K562 (cell line): ENCODE results near the gene UCK1. TPM values are rescaled to one million over a fixed set of nuclear protein-coding genes. Genes with fewer than 3 reads are reported as not detected.

Experiments used
- ATAC-seq: fragments of 200-7000 bp; cut with Tn5 transposase; 3 replicates; pipeline ENCODE4 v1.9.1; 2020; ENCODE audit warnings: moderate library complexity
- BruUV-seq: library from RNA; stranded (reverse); fragments of 400-500 nt; replicated peaks from 2 replicates; lab custom pipeline; 2021; lab: Mats Ljungman, UMichigan
- CTCF ChIA-PET: fragments of 300-600 bp; formaldehyde crosslinking; extraction: SDS; loops from one replicate; lab custom pipeline; 2021; ENCODE audit warnings: low intra/inter-chr PET ratio; lab: Yijun Ruan, JAX
- POLR2A ChIA-PET: fragments of 300-600, 350-650 bp; sonication (Branson Sonifier 250); formaldehyde crosslinking; extraction: SDS; loops from one replicate; lab custom pipeline; 2021; ENCODE audit warnings: antibody characterized with exemption, inconsistent platforms; lab: Yijun Ruan, JAX
- DNase-seq, 4 experiments: peaks; one replicate each; pipeline versions ENCODE4 v3.0.0 to v3.0.0-alpha.2; 2011 to 2018; ENCODE audit warnings: low spot score in 3 of 4, mixed read lengths in 3 of 4; ENCODE audit errors: extremely low read depth in 1 of 4
- FAIRE-seq: peaks from 2 replicates; lab custom pipeline; 2011; peaks lifted over from hg19 to GRCh38; lab: Jason Lieb, UNC
- H2AFZ ChIP-seq: 2 replicates; pipeline ENCODE4 v1.6.0; 2011; ENCODE audit warnings: low read depth, low read length, control low read depth, inconsistent platforms
- H3K27ac ChIP-seq: fragments of 200-600 bp; 3 replicates; pipeline ENCODE4 v1.8.0; 2011; ENCODE audit warnings: low read depth, mild to moderate bottlenecking, control low read depth, inconsistent platforms, low read length, moderate library complexity, mixed read lengths; ENCODE audit errors: extremely low read depth
- H3K27me3 ChIP-seq, 2 experiments: fragments of 300-600 bp in 1 of 2; 2 replicates in 1 of 2; 3 replicates in 1 of 2; pipeline versions ENCODE4 v1.6.0 to v1.8.0; 2011; ENCODE audit warnings: inconsistent platforms in 2 of 2, low read length in 2 of 2, mild to moderate bottlenecking in 1 of 2, mixed read lengths in 1 of 2, moderate library complexity in 1 of 2; ENCODE audit not compliant: control insufficient read depth in 2 of 2, insufficient read depth in 2 of 2
- H3K36me3 ChIP-seq: fragments of 300-600 bp; 3 replicates; pipeline ENCODE4 v1.8.0; 2011; ENCODE audit warnings: mild to moderate bottlenecking, low read length, inconsistent platforms; ENCODE audit not compliant: control insufficient read depth, insufficient read depth
- H3K4me1 ChIP-seq, 2 experiments: fragments of 200-600 bp in 1 of 2; replicated peaks in 1 of 2; 2 replicates in 1 of 2; 3 replicates in 1 of 2; pipeline versions ENCODE4 v1.5.1 to v1.8.0; 2011; ENCODE audit warnings: inconsistent platforms in 2 of 2, low read length in 2 of 2, mild to moderate bottlenecking in 1 of 2, mixed read lengths in 1 of 2, moderate library complexity in 1 of 2; ENCODE audit not compliant: control insufficient read depth in 2 of 2, insufficient read depth in 2 of 2
- H3K4me2 ChIP-seq: 2 replicates; pipeline ENCODE4 v1.6.1; 2011; ENCODE audit warnings: low read length, control low read depth, inconsistent platforms, mixed read lengths; ENCODE audit not compliant: insufficient read depth
- H3K4me3 ChIP-seq: fragments of 200-600 bp; sonication (generic), shearing (Covaris generic); 2 replicates; pipeline ENCODE4 v1.5.1; 2016; ENCODE audit warnings: control low read depth, inconsistent platforms
- H3K79me2 ChIP-seq: fragments of 200-600 bp; 3 replicates; pipeline ENCODE4 v1.8.0; 2011; ENCODE audit warnings: low read length, inconsistent platforms; ENCODE audit not compliant: control insufficient read depth, insufficient read depth
- H3K9ac ChIP-seq, 2 experiments: 2 replicates each; pipeline versions ENCODE4 v1.6.0 to v1.6.1; 2011; ENCODE audit warnings: low read depth in 2 of 2, low read length in 2 of 2, control low read depth in 1 of 2, inconsistent platforms in 1 of 2, mild to moderate bottlenecking in 1 of 2, mixed read lengths in 1 of 2; ENCODE audit not compliant: insufficient read depth in 1 of 2
- H3K9me1 ChIP-seq: one replicate; pipeline ENCODE4 v1.6.0; 2011; ENCODE audit warnings: inconsistent platforms, mild to moderate bottlenecking, low read length, moderate library complexity; ENCODE audit not compliant: control insufficient read depth, insufficient read depth
- H3K9me3 ChIP-seq: replicated peaks from 2 replicates; pipeline ENCODE4 v1.5.1; 2011; ENCODE audit warnings: low read depth, low read length, inconsistent platforms; ENCODE audit not compliant: control insufficient read depth, insufficient read depth
- H4K20me1 ChIP-seq: replicated peaks from 2 replicates; pipeline ENCODE4 v1.6.1; 2011; ENCODE audit warnings: low read length, inconsistent platforms, mixed read lengths; ENCODE audit not compliant: control insufficient read depth, insufficient read depth
- ATF7 ChIP-seq: fragments of 450-650 bp; IDR thresholded peaks from 2 replicates; pipeline ENCODE4 v1.7.1; 2014; ENCODE audit warnings: mild to moderate bottlenecking, moderate library complexity
- BMI1 ChIP-seq: fragments of 150-350 bp; IDR thresholded peaks from 2 replicates; pipeline ENCODE4 v1.6.1; 2014; ENCODE audit warnings: low read length
- CBFB ChIP-seq: sonication (generic); formaldehyde crosslinking; IDR thresholded peaks from 2 replicates; pipeline ENCODE4 v1.4.0; 2020; ENCODE audit warnings: mild to moderate bottlenecking, missing genetic modification reagents
- COPS2 ChIP-seq: fragments of 450-650 bp; conservative IDR thresholded peaks from 2 replicates; pipeline ENCODE4 v1.6.1; 2016; ENCODE audit warnings: mild to moderate bottlenecking, moderate library complexity
- FOXJ2 ChIP-seq: fragments of 200-800 bp; sonication (Bioruptor generic); IDR thresholded peaks from 2 replicates; pipeline ENCODE4 v1.6.1; 2016; ENCODE audit warnings: missing genetic modification characterization, missing compliant biosample characterization
- KDM5B ChIP-seq: fragments of 200-600 bp; sonication (generic); IDR thresholded peaks from 2 replicates; pipeline ENCODE4 v1.6.1; 2012; ENCODE audit warnings: low read depth, mild to moderate bottlenecking, moderate library complexity, low read length, control low read depth, inconsistent platforms; ENCODE audit not compliant: insufficient replicate concordance
- KHSRP ChIP-seq: fragments of 450-650 bp; IDR thresholded peaks from 2 replicates; pipeline ENCODE4 v1.6.1; 2017
- NFIX ChIP-seq: fragments of 250-450 bp; sonication (Bioruptor Pico); IDR thresholded peaks from 2 replicates; pipeline ENCODE4 v1.4.0; 2020; ENCODE audit warnings: low read depth, mild to moderate bottlenecking, moderate library complexity
- PHF21A ChIP-seq: fragments of 450-650 bp; IDR thresholded peaks from 2 replicates; pipeline ENCODE4 v1.6.1; 2017; ENCODE audit warnings: low read depth, borderline replicate concordance
- SUPT5H ChIP-seq: fragments of 450-650 bp; IDR thresholded peaks from 2 replicates; pipeline ENCODE4 v1.6.1; 2016
- ZBTB1 ChIP-seq: sonication (generic); formaldehyde crosslinking; IDR thresholded peaks from 2 replicates; pipeline ENCODE4 v1.8.1; 2023; ENCODE audit warnings: missing genetic modification reagents, low read depth, mild to moderate bottlenecking, borderline replicate concordance
- ZBTB7A ChIP-seq: IDR thresholded peaks from 2 replicates; pipeline ENCODE4 v1.6.1; 2011; ENCODE audit warnings: low read depth, mild to moderate bottlenecking, low read length, moderate library complexity, borderline replicate concordance; ENCODE audit not compliant: control insufficient read depth
- ZNF23 ChIP-seq: fragments of 250-450 bp; sonication (Bioruptor Pico); IDR thresholded peaks from 2 replicates; pipeline ENCODE4 v1.4.0; 2020; ENCODE audit warnings: mild to moderate bottlenecking
- WGBS: fragments of 100-300 bp; shearing (Covaris generic); methylation state at CpG from one replicate; pipeline ENCODE4 v1.1.6; 2016; ENCODE audit warnings: low coverage, mixed read lengths; ENCODE audit not compliant: insufficient coverage; ENCODE audit errors: missing lambda C conversion rate; 5-methylcytosine and 5-hydroxymethylcytosine counted together
- in situ Hi-C: fragments of 300-500 bp; cut with MboI; formaldehyde crosslinking; loops from 4 replicates; pipeline ENCODE4 v1.15.0; 2018; ENCODE audit warnings: inconsistent platforms, mixed read lengths
- intact Hi-C: fragments of 100-400 bp; cut with micrococcal nuclease; formaldehyde crosslinking; loops from 2 replicates; pipeline ENCODE4 v1.14.2; 2022
- polyA plus RNA-seq, 8 experiments: library from polyadenylated mRNA; depleted of rRNA in 4 of 8; stranded (reverse) in 5 of 8; unstranded in 3 of 8; fragments of >200 nt; fragmentation: Nextera tagmentation in 2 of 8; fragmentation: Illumina TruSeq in 1 of 8; extraction: Ambion mirVana in 2 of 8; extraction: Trizol in 1 of 8; gene quantifications; 2 replicates each; pipeline versions ENCODE4 v1.2.1 to v1.2.3, GENCODE V29; 2011 to 2014; ENCODE audit warnings: inconsistent platforms in 1 of 8, missing spikeins in 1 of 8
- total RNA-seq, 7 experiments: library from RNA; depleted of rRNA in 6 of 7; stranded (reverse); fragments of >200 nt in 6 of 7; fragmentation: Illumina TruSeq in 2 of 7; extraction: Trizol in 2 of 7; gene quantifications; 2 replicates each; pipeline versions ENCODE4 v1.2.1 to v1.2.3, GENCODE V29; 2011 to 2021; ENCODE audit warnings: low replicate concordance in 1 of 7
- TF ChIP-seq, protein P1 (sequence below): fragments of 250-450 bp; sonication (Bioruptor Pico); IDR thresholded peaks from 2 replicates; pipeline ENCODE4 v1.5.1; 2021; ENCODE audit warnings: mild to moderate bottlenecking
- TF ChIP-seq, protein P2 (sequence below): sonication (generic); formaldehyde crosslinking; IDR thresholded peaks from 2 replicates; pipeline ENCODE4 v1.8.1; 2023; ENCODE audit warnings: mild to moderate bottlenecking, missing genetic modification reagents
- TF ChIP-seq, protein P3 (sequence below), 3 experiments: fragments of 200-800 bp in 1 of 3; sonication (Bioruptor generic) in 1 of 3; sonication (generic) in 1 of 3; formaldehyde crosslinking in 1 of 3; IDR thresholded peaks; 2 replicates each; pipeline versions ENCODE4 v1.6.1 to v1.8.0; 2016 to 2022; ENCODE audit warnings: mild to moderate bottlenecking in 2 of 3, missing compliant biosample characterization in 2 of 3, missing genetic modification characterization in 2 of 3, missing genetic modification reagents in 1 of 3

Gene UCK1
- total and polyA plus RNA-seq, 9 of the 15 experiments (the other 6 are each of a cell fraction or from before 2014, with no cell fraction given), result 0.27 to 27.5 (median 16.1) TPM

- TF ChIP-seq, protein P1, sequence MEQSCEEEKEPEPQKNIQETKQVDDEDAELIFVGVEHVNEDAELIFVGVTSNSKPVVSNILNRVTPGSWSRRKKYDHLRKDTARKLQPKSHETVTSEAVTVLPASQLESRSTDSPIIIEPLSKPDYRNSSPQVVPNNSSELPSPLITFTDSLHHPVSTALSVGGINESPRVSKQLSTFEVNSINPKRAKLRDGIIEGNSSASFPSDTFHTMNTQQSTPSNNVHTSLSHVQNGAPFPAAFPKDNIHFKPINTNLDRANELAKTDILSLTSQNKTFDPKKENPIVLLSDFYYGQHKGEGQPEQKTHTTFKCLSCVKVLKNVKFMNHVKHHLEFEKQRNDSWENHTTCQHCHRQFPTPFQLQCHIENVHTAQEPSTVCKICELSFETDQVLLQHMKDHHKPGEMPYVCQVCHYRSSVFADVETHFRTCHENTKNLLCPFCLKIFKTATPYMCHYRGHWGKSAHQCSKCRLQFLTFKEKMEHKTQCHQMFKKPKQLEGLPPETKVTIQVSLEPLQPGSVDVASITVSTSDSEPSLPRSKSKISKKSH (CRISPR knock-in tag), result no peak
- TF ChIP-seq SUPT5H (no peak), BMI1 (no peak), FOXJ2 (tag) (no peak), NFIX (CRISPR knock-in tag) (no peak), ZBTB7A (no peak)
- TF ChIP-seq, protein P2, sequence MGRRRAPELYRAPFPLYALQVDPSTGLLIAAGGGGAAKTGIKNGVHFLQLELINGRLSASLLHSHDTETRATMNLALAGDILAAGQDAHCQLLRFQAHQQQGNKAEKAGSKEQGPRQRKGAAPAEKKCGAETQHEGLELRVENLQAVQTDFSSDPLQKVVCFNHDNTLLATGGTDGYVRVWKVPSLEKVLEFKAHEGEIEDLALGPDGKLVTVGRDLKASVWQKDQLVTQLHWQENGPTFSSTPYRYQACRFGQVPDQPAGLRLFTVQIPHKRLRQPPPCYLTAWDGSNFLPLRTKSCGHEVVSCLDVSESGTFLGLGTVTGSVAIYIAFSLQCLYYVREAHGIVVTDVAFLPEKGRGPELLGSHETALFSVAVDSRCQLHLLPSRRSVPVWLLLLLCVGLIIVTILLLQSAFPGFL, result no peak
Measured at GRCh38 chr9:131518553-131518952, 12.5 kb downstream of the UCK1 start (continued).

- Histone ChIP-seq H3K79me2 (no peaks in the 10 kb centered on the region), H3K27me3 (no peaks in the 10 kb centered on the region), H3K4me1 (peaks cover 0 to 7% of the 10 kb centered on the region in 2 experiments; a peak in 1 of 5 replicates), H4K20me1 (no peaks in the 10 kb centered on the region), H3K9ac (no peak overlapping the region), H3K4me2 (no peak overlapping the region), H2AFZ (no peak overlapping the region), H3K4me3 (no peak overlapping the region), H3K27ac (no peak overlapping the region), H3K9me3 (no peaks in the 10 kb centered on the region), H3K9me1 (no peaks in the 10 kb centered on the region), H3K36me3 (peaks cover 79% of the 10 kb centered on the region; the same call in 2 of the 3 replicates)
- in situ Hi-C loops (loop anchor here (10.0 kb wide), 1 partner anchor 227 kb away; the partner anchor contains the start of gene RAPGEF1), intact Hi-C loops (no loop called here)
- DNase-seq (no peak), FAIRE-seq (no peak), ATAC-seq (no peak)
- POLR2A ChIA-PET, result interaction anchor here (0.6 to 1.1 kb wide), 2 partner anchors 15 to 158 kb away, joined by 3 to 5 read pairs; partner anchors contain the start of gene POMT1
- 89% methylated on average over 8 of the region's 11 CpGs for WGBS
- BruUV-seq, result no TSS peak
- CTCF ChIA-PET, result no interaction called here
- TF ChIP-seq PHF21A (no peak), ZBTB1 (CRISPR knock-in tag) (no peak), KHSRP (no peak), KDM5B (no peak), CBFB (CRISPR knock-in tag) (no peak), COPS2 (no peak), ZNF23 (no peak), ATF7 (no peak)
- TF ChIP-seq, protein P3, sequence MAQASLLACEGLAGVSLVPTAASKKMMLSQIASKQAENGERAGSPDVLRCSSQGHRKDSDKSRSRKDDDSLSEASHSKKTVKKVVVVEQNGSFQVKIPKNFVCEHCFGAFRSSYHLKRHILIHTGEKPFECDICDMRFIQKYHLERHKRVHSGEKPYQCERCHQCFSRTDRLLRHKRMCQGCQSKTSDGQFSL (CRISPR knock-in tag; IDR thresholded peaks at IDR 0.05), result no peak
- TF ChIP-seq, protein P3 (tag; IDR thresholded peaks at IDR 0.05), result no peak
Measured at GRCh38 chr9:131517761-131518190, 13.3 kb downstream of the UCK1 start.
